IMR-90 (cell line): ENCODE measurements around the gene CD79B.
"Not testable (repeated sequence)": the region's sequence is repeated elsewhere in the genome, so short reads cannot be mapped to it uniquely, and the experiment has no call there.

Experiments used
- FOS ChIP-seq: fragments of 150-350 bp; IDR thresholded peaks from 2 replicates; pipeline ENCODE4 v1.6.1; 2016; ENCODE audit warnings: low read depth, low read length
- MAFK ChIP-seq: IDR thresholded peaks from 2 replicates; pipeline ENCODE4 v1.6.1; 2012; ENCODE audit warnings: low read depth, low read length, improper control_type of control experiment
- MXI1 ChIP-seq: IDR thresholded peaks from 2 replicates; pipeline ENCODE4 v1.6.1; 2012; ENCODE audit warnings: low read depth, mild to moderate bottlenecking, low read length, moderate library complexity, borderline replicate concordance
- NFE2L2 ChIP-seq: fragments of 150-350 bp; IDR thresholded peaks from 2 replicates; pipeline ENCODE4 v1.6.1; 2016; ENCODE audit warnings: low read depth, mild to moderate bottlenecking, low read length
- POLR2A ChIP-seq: IDR thresholded peaks from 2 replicates; pipeline ENCODE4 v1.6.1; 2012; ENCODE audit warnings: mild to moderate bottlenecking, low read depth, low read length
- RAD21 ChIP-seq: IDR thresholded peaks from 2 replicates; pipeline ENCODE4 v1.6.1; 2012; ENCODE audit warnings: low read length, improper control_type of control experiment
- RFX5 ChIP-seq: IDR thresholded peaks from 2 replicates; pipeline ENCODE4 v1.8.0; 2012; ENCODE audit warnings: low read depth, mild to moderate bottlenecking, low read length, moderate library complexity
- TF ChIP-seq, protein P1 (sequence below): conservative IDR thresholded peaks from 2 replicates; pipeline ENCODE4 v1.5.1; 2012; ENCODE audit warnings: mild to moderate bottlenecking, low read depth, low read length, improper control_type of control experiment
- TF ChIP-seq, protein P2 (sequence below): fragments of 150-350 bp; IDR thresholded peaks from 2 replicates; pipeline ENCODE4 v1.6.1; 2017; ENCODE audit warnings: mild to moderate bottlenecking, antibody characterized with exemption, low read length, low read depth

DNA sequence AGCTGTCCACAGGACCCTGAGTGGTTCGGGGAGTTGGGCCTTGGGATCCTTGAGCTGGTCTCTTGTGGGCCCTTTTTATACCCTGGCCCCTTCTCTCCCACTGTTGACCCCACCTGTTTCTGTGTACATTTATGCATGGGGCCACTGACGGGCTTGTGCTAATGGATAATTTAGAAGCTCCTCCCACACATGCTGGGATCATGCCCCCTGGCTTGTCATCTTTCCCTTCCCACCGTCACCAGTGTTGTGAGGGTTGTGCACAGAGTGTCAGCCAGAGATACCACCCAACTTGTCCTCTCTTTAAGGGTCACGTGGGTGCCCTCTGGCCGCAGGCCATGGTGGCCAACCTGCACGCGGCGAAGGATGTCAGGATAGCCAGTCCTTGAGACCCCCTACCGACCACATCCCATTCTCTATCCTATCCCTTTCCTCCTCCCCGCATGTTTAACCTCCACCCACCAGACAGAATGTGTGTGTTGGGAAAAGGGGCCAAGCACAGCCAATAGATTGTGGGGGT, 13.3 kb downstream of the CD79B start, which contains the start of gene GH1:
- TF ChIP-seq MXI1, MAFK, RAD21, RFX5, POLR2A, FOS, NFE2L2: not testable (repeated sequence)
- TF ChIP-seq, protein P1, sequence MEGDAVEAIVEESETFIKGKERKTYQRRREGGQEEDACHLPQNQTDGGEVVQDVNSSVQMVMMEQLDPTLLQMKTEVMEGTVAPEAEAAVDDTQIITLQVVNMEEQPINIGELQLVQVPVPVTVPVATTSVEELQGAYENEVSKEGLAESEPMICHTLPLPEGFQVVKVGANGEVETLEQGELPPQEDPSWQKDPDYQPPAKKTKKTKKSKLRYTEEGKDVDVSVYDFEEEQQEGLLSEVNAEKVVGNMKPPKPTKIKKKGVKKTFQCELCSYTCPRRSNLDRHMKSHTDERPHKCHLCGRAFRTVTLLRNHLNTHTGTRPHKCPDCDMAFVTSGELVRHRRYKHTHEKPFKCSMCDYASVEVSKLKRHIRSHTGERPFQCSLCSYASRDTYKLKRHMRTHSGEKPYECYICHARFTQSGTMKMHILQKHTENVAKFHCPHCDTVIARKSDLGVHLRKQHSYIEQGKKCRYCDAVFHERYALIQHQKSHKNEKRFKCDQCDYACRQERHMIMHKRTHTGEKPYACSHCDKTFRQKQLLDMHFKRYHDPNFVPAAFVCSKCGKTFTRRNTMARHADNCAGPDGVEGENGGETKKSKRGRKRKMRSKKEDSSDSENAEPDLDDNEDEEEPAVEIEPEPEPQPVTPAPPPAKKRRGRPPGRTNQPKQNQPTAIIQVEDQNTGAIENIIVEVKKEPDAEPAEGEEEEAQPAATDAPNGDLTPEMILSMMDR = not testable (repeated sequence)
- TF ChIP-seq, protein P2, sequence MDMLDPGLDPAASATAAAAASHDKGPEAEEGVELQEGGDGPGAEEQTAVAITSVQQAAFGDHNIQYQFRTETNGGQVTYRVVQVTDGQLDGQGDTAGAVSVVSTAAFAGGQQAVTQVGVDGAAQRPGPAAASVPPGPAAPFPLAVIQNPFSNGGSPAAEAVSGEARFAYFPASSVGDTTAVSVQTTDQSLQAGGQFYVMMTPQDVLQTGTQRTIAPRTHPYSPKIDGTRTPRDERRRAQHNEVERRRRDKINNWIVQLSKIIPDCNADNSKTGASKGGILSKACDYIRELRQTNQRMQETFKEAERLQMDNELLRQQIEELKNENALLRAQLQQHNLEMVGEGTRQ = not testable (repeated sequence)
